K562 (cell line): ENCODE measurements around the gene OMP.

Source experiments
- CTCF ChIP-seq, 3 experiments: IDR thresholded peaks in 2 of 3; conservative IDR thresholded peaks in 1 of 3; 2 replicates each; pipeline ENCODE4 v1.5.1; 2011 to 2012; ENCODE audit warnings: low read length in 3 of 3, mild to moderate bottlenecking in 3 of 3, control low read depth in 2 of 3, improper control_type of control experiment in 1 of 3, inconsistent platforms in 1 of 3, low read depth in 1 of 3, mixed read lengths in 1 of 3, moderate library complexity in 1 of 3; ENCODE audit not compliant: insufficient read depth in 2 of 3
- EP300 ChIP-seq: IDR thresholded peaks from 2 replicates; pipeline ENCODE4 v1.6.1; 2012; ENCODE audit warnings: low read length, improper control_type of control experiment
- GATA2 ChIP-seq: sonication (generic); formaldehyde crosslinking; IDR thresholded peaks from 2 replicates; pipeline ENCODE4 v1.4.0; 2020; ENCODE audit warnings: mild to moderate bottlenecking, missing genetic modification reagents
- POLR2A ChIP-seq: fragments of 450-650 bp; conservative IDR thresholded peaks from 2 replicates; pipeline ENCODE4 v1.6.1; 2016
- POLR2AphosphoS5 ChIP-seq: IDR thresholded peaks from 2 replicates; pipeline ENCODE4 v1.6.1; 2011; ENCODE audit warnings: mild to moderate bottlenecking, low read depth, low read length, moderate library complexity; ENCODE audit not compliant: control insufficient read depth, insufficient read depth
- RBM39 ChIP-seq: fragments of 200-400 bp; formaldehyde crosslinking; optimal IDR thresholded peaks from 2 replicates; pipeline ENCODE3; 2018; ENCODE audit warnings: low read depth, low read length
- SETDB1 ChIP-seq: IDR thresholded peaks from one replicate; pipeline ENCODE4 v1.6.1; 2012; ENCODE audit warnings: low read length, control low read depth, inconsistent platforms
- TF ChIP-seq, protein P1 (sequence below): sonication (generic); formaldehyde crosslinking; IDR thresholded peaks from 2 replicates; pipeline ENCODE4 v1.8.1; 2022; ENCODE audit warnings: missing genetic modification reagents
- TF ChIP-seq, protein P2 (sequence below): fragments of 150-350 bp; IDR thresholded peaks from 2 replicates; pipeline ENCODE4 v1.6.1; 2014; ENCODE audit warnings: low read depth, mild to moderate bottlenecking, low read length, borderline replicate concordance

GRCh38 chr11:77119531-77119936 is 16.9 kb downstream of the OMP start:
- TF ChIP-seq RBM39 (no peak), SETDB1 (no peak), GATA2 (CRISPR knock-in tag) (no peak), EP300 (no peak), CTCF (IDR thresholded peaks at IDR 0.05 in 2 of 3, conservative IDR thresholded peaks at IDR 0.05 in 1 of 3; ENCODE audit: insufficient read depth in 2 of 3, low read depth in 1 of 3, low read length in 3 of 3) (no peak), POLR2A (no peak), POLR2AphosphoS5 (no peak)
- TF ChIP-seq, protein P1, sequence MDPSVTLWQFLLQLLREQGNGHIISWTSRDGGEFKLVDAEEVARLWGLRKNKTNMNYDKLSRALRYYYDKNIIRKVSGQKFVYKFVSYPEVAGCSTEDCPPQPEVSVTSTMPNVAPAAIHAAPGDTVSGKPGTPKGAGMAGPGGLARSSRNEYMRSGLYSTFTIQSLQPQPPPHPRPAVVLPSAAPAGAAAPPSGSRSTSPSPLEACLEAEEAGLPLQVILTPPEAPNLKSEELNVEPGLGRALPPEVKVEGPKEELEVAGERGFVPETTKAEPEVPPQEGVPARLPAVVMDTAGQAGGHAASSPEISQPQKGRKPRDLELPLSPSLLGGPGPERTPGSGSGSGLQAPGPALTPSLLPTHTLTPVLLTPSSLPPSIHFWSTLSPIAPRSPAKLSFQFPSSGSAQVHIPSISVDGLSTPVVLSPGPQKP = no peak
- TF ChIP-seq, protein P2, sequence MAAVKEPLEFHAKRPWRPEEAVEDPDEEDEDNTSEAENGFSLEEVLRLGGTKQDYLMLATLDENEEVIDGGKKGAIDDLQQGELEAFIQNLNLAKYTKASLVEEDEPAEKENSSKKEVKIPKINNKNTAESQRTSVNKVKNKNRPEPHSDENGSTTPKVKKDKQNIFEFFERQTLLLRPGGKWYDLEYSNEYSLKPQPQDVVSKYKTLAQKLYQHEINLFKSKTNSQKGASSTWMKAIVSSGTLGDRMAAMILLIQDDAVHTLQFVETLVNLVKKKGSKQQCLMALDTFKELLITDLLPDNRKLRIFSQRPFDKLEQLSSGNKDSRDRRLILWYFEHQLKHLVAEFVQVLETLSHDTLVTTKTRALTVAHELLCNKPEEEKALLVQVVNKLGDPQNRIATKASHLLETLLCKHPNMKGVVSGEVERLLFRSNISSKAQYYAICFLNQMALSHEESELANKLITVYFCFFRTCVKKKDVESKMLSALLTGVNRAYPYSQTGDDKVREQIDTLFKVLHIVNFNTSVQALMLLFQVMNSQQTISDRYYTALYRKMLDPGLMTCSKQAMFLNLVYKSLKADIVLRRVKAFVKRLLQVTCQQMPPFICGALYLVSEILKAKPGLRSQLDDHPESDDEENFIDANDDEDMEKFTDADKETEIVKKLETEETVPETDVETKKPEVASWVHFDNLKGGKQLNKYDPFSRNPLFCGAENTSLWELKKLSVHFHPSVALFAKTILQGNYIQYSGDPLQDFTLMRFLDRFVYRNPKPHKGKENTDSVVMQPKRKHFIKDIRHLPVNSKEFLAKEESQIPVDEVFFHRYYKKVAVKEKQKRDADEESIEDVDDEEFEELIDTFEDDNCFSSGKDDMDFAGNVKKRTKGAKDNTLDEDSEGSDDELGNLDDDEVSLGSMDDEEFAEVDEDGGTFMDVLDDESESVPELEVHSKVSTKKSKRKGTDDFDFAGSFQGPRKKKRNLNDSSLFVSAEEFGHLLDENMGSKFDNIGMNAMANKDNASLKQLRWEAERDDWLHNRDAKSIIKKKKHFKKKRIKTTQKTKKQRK = no peak
